Measurements from ENCODE around the gene ISY1.

GRCh38 chr3:129122412-129123011 is 38.4 kb downstream of the ISY1 start:
- TF ChIP-seq CTCF (IDR thresholded peaks at IDR 0.05; ENCODE audit: low read depth, low read length, poor library complexity, severe bottlenecking) (no peak), EZH2phosphoT487 (IDR thresholded peaks at IDR 0.05; ENCODE audit: borderline replicate concordance, low read length) (no peak)

All from DOHH2 (cell line).